ENCODE data around the gene NUP205.
"Not testable (repeated sequence)": the region's sequence is repeated elsewhere in the genome, so short reads cannot be mapped to it uniquely, and the experiment has no call there.

NUP205 gene

GRCh38 chr7:135661311-135662122, 103.8 kb downstream of the NUP205 start:
- TF ChIP-seq POLR2A (IDR thresholded peaks at IDR 0.05; ENCODE audit: low read length), result no peak
- TF ChIP-seq GATA1 (IDR thresholded peaks at IDR 0.05; ENCODE audit: low read depth, low read length), result no peak
- peak; percentile 78 to 87 for DNase-seq

GRCh38 chr7:135662123-135662372, 104.3 kb downstream of the NUP205 start:
- TF ChIP-seq POLR2A (IDR thresholded peaks at IDR 0.05; ENCODE audit: low read length) (no peak), GATA1 (IDR thresholded peaks at IDR 0.05; ENCODE audit: low read depth, low read length) (no peak)

GRCh38 chr7:135662373-135663114, 104.8 kb downstream of the NUP205 start, which contains the start of gene STMP1:
STMP1 (plus strand) TSS chr7:135662514.
- DNase-seq, result peak; percentile 99 to 100
- TF ChIP-seq POLR2A (IDR thresholded peaks at IDR 0.05; ENCODE audit: low read length), result peak; percentile 99
- TF ChIP-seq GATA1 (IDR thresholded peaks at IDR 0.05; ENCODE audit: low read depth, low read length), result no peak

More at GRCh38 chr7:135662123-135662372, 104.3 kb downstream of the NUP205 start:
- DNase-seq, result no peak

DNA sequence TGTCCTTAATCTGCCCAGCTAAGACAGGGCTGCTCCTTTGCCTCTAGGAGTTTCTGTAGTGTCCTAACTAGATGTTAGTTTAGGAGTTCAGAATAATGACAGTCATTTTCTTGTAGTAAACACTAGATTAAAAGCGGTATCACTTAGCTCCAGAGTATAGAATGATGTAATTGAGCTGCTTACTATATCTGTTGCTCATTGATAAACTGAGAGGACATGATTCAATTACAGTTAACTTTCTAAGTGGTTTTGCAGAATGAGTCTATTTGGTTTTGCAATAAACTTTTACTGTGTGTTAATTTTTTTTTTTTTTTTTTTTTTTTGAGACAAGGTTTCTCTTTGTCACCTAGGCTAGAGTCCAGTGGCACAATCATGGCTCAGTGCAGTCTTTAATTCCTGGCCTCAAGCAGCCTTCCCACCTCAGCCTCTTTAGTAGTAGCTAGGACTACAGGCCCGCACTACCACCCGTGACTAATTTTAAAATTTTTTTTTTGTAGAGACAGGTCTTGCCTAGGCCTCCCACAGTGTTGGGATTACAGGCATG, 106.4 kb downstream of the NUP205 start:
- peak; percentile 90 to 93 for DNase-seq
- TF ChIP-seq POLR2A (IDR thresholded peaks at IDR 0.05; ENCODE audit: low read length) (peak; percentile 86), GATA1 (IDR thresholded peaks at IDR 0.05; ENCODE audit: low read depth, low read length) (no peak)

DNA sequence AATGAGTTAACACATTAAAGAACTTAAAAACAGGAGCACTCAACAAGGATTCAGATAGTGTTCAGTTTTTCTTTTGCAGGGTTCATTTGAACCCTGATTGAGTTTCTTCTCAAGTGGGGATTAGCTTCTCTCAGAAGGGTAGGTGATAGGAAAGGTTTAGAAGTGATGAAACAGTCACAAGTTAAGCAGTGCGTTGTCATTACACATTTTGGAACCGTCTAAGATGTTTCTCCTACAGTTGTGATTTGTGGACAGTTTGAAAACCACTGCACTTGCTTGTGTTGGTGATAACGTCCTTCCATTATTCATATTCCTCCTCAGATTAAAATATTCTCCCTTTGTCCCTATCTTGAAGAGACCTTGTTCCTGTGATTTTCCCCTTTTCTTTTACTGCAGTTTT, 107.3 kb downstream of the NUP205 start:
- peak; percentile 44 to 76 for DNase-seq
- TF ChIP-seq POLR2A (IDR thresholded peaks at IDR 0.05; ENCODE audit: low read length), result no peak

DNA sequence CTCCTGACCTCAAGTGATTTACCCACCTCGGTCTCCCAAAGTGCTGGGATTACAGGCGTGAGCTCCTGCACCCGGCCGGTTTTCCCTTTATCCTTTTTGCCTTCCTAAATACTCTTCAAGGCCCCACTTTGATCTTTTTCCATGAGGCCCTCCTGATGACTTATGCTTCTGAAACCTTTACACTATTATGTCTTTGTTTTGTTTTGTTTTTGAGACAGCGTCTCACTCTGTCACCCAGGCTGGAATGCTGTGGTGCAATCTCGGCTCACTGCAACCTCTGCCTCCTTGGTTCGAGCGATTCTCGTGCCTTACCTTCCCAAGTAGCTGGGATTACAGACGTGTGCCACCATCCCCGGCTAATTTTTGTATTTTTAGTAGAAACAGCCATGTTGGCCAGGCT, 108.4 kb downstream of the NUP205 start:
- TF ChIP-seq GATA1 (IDR thresholded peaks at IDR 0.05; ENCODE audit: low read depth, low read length), result no peak
- TF ChIP-seq POLR2A (IDR thresholded peaks at IDR 0.05; ENCODE audit: low read length), result no peak
- DNase-seq, result no peak

DNA sequence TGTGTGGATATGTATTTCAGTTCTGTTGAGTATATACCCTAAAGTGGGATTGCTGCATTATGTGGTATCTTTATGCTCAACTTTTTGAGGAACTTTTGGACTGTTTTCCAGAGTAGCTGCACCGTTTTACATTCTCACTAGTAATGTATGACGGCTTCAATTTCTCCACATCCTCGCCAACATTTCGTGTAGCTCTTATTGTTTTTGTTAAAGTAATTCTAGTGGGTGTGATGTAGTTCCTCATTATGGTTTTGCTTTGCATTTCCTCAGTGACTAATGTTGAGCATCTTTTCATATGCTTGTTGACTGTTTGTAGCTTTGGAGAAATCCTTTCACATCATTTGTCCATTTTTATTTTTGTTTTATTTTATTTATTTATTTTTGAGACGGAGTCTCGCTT, 109.1 kb downstream of the NUP205 start:
- TF ChIP-seq GATA1 (IDR thresholded peaks at IDR 0.05; ENCODE audit: low read depth, low read length), result no peak
- no peak for TF ChIP-seq POLR2A (IDR thresholded peaks at IDR 0.05; ENCODE audit: low read length)
- peak in 1 of 2 experiments; percentile 16 for DNase-seq

DNA sequence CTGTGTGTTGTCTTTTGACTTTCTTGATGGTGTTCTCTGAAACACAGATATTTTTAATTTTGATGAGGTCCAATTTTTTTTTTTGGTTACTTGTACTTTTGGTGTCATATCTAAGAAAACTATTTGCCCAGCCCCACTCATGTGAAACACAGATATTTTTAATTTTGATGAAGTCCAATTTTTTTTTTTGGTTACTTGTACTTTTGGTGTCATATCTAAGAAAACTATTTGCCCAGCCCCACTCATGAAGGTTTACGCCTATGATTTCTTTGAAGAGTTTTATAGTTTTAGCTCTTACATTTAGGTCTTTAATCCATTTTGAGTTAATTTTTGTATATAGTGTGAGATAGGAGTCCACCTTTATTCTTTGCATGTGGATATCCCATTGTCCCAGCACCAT, 109.9 kb downstream of the NUP205 start:
- DNase-seq, result not testable (repeated sequence)

DNA sequence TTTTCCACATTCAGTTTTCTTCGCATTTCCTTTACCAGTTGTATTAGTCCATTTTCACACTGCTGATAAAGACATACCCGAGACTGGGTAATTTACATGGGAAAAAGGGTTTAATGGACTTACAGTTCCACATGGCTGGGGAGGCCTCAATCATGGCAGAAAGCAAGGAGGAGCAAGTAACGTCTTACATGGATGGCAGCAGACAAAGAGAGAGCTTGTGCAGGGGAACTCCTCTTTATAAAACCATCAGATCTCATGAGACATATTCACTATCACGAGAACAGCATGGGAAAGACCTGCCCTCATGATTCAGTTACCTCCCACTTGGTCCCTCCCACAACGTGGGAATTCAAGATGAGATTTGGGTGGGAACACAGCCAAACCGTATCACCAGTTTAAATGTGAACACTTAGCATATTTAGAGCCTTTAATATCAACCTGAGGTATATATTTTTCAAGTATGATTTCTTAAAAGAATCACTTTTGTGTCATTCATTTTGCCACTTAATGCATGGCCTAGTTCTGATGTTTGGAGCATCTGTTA, 111.2 kb downstream of the NUP205 start:
- peak in 1 of 2 experiments; percentile 26 for DNase-seq
- TF ChIP-seq POLR2A (IDR thresholded peaks at IDR 0.05; ENCODE audit: low read length), result peak; percentile 44

GRCh38 chr7:135669774-135670173, 112.1 kb downstream of the NUP205 start:
- no peak for DNase-seq
- no peak for TF ChIP-seq GATA1 (IDR thresholded peaks at IDR 0.05; ENCODE audit: low read depth, low read length)
- TF ChIP-seq POLR2A (IDR thresholded peaks at IDR 0.05; ENCODE audit: low read length), result no peak

DNA sequence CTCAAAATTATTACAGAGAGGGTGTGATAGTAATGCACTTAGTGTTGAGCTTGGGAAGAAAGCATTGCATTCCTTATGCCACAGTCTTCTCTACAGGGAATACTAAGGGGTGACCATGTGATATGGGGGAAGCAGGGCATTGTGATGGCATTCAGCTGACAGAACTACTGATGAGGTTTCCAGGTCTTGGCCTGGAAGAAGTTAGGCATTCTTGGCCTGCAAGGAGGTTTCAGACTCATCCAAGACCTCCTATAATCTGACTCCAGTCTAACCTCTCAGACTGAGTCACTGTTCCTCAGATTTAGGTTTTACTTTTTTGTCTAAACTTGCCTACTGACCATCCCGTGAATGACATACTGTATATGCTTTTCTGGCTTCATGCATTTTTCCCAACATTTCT, 112.5 kb downstream of the NUP205 start:
- DNase-seq, result peak in 1 of 2 experiments; percentile 19
- TF ChIP-seq POLR2A (IDR thresholded peaks at IDR 0.05; ENCODE audit: low read length), result no peak
- TF ChIP-seq GATA1 (IDR thresholded peaks at IDR 0.05; ENCODE audit: low read depth, low read length), result no peak

DNA sequence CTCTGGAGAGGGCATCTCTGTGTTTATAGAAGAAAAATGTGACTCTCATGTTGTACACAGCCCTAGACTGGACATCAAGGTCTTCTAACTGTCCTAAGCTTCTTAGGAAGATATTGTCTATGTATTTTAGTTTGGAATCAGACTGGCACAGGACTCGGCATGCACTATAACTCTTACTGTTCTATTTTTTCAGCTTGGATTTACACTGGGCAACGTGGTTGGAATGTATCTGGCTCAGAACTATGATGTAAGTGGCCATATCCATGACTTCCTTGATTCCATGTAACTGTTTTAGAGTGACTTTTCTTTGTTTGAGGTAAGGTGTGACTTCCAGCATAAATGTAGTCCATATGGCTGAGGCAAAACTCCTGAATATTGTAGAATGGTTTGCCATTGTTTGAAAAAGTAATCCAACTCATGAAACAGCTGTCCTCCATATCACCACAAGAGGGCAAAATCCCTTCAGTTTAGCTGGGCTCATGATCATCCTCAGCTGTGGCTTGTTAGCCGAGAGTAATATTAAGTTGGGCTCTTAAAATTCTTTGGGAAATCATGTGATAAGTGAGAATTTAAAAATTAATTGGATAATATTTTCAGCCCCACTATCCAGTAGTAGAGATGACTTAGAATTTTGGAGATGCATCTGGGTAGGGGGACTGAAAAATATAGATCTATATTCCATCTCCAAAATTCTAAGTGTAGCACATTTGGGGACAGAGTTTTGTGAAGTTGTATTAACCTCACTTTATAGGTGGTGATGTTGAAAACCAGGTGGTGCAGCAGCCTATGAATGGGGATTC, 115.0 kb downstream of the NUP205 start:
- peak; percentile 67 to 81 for DNase-seq
- no peak for TF ChIP-seq POLR2A (IDR thresholded peaks at IDR 0.05; ENCODE audit: low read length)
- TF ChIP-seq GATA1 (IDR thresholded peaks at IDR 0.05; ENCODE audit: low read depth, low read length), result no peak

DNA sequence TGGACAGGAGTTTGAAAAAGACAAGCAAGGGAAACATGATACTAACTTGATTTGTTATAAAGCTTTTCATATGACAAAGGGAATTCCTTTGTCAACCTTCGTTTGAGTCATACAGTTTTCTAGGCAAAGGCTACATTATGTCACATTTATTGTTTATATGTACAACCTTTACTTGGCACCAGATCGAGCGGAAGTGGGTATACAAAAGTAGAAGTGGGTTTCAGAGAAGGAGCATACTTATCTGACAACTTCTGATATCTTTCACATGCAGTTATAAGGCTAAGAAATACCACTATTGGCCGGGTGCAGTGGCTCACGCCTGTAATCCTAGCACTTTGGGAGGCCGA, 115.6 kb downstream of the NUP205 start:
- TF ChIP-seq GATA1 (IDR thresholded peaks at IDR 0.05; ENCODE audit: low read depth, low read length) (no peak), POLR2A (IDR thresholded peaks at IDR 0.05; ENCODE audit: low read length) (no peak)
- peak in 1 of 2 experiments; percentile 37 for DNase-seq

Data from erythroblast (primary cell).